NCI-H2196 treated with DMSO at 0.1 percent for 48 hours (cell line): ENCODE results near the gene DUSP1.

Experiments used
- DNase-seq: peaks from one replicate; lab custom pipeline; 2025; ENCODE audit not compliant: unreplicated experiment; lab: John Stamatoyannopoulos, UW

Gene DUSP1

GRCh38 chr5:172782169-172783039 is 11.4 kb upstream of the DUSP1 start:
- no peak for DNase-seq

- no peak for DNase-seq
Observed at GRCh38 chr5:172779691-172780341, 8.8 kb upstream of the DUSP1 start.

- no peak for DNase-seq
Observed at GRCh38 chr5:172777881-172778814, 7.2 kb upstream of the DUSP1 start.

- DNase-seq = no peak
Observed at GRCh38 chr5:172776235-172776594, 5.2 kb upstream of the DUSP1 start.

- DNase-seq = no peak
Observed at GRCh38 chr5:172775326-172776234, 4.6 kb upstream of the DUSP1 start.

GRCh38 chr5:172774561-172775315 is 3.7 kb upstream of the DUSP1 start:
- DNase-seq = no peak

- DNase-seq = no peak
Observed at GRCh38 chr5:172773481-172774469, 2.8 kb upstream of the DUSP1 start.

- no peak for DNase-seq
Observed at GRCh38 chr5:172772112-172772906, 1.3 kb upstream of the DUSP1 start.

- peak; percentile 52 for DNase-seq
Observed at GRCh38 chr5:172771439-172772111, 580 bp upstream of the DUSP1 start.

GRCh38 chr5:172770374-172770674 is 671 bp downstream of the DUSP1 start:
- no peak for DNase-seq

GRCh38 chr5:172769616-172770373 is 1.2 kb downstream of the DUSP1 start:
- no peak for DNase-seq

- DNase-seq = no peak
Observed at GRCh38 chr5:172769342-172769615, 1.7 kb downstream of the DUSP1 start.

- DNase-seq = no peak
Observed at GRCh38 chr5:172768573-172769341, 2.2 kb downstream of the DUSP1 start.

- no peak for DNase-seq
Observed at GRCh38 chr5:172768098-172768572, 2.9 kb downstream of the DUSP1 start.

- DNase-seq = no peak
Observed at GRCh38 chr5:172766287-172767108, 4.5 kb downstream of the DUSP1 start.
